WERI-Rb-1 (cell line): ENCODE data around the gene ANP32A.

Experiments
- DNase-seq: peaks from one replicate; pipeline ENCODE4 v3.0.0-alpha.2; 2020
- H3K27ac ChIP-seq: fragments of 250-450 bp; sonication (Bioruptor Pico); 2 replicates; pipeline ENCODE4 v1.5.1; 2020; ENCODE audit warnings: mild to moderate bottlenecking, moderate library complexity
- H3K27me3 ChIP-seq: fragments of 250-450 bp; sonication (Bioruptor Pico); 2 replicates; pipeline ENCODE4 v1.5.1; 2021; ENCODE audit warnings: mild to moderate bottlenecking, low read depth, moderate library complexity; ENCODE audit not compliant: insufficient read depth, severe bottlenecking
- H3K36me3 ChIP-seq: fragments of 250-450 bp; sonication (Bioruptor Pico); 2 replicates; pipeline ENCODE4 v1.5.1; 2020; ENCODE audit warnings: mild to moderate bottlenecking, moderate library complexity
- H3K4me3 ChIP-seq: 2 replicates; pipeline ENCODE4 v1.5.1; 2011; ENCODE audit warnings: low read depth, mild to moderate bottlenecking, control low read depth, low read length
- H3K9me3 ChIP-seq: fragments of 250-450 bp; sonication (Bioruptor Pico); 2 replicates; pipeline ENCODE4 v1.5.1; 2021; ENCODE audit warnings: mild to moderate bottlenecking, moderate library complexity; ENCODE audit not compliant: severe bottlenecking
- TF ChIP-seq, protein P1 (sequence below): IDR thresholded peaks from 2 replicates; pipeline ENCODE4 v1.5.1; 2011; ENCODE audit warnings: low read depth, mild to moderate bottlenecking, control low read depth, inconsistent platforms, low read length

ANP32A gene

DNA sequence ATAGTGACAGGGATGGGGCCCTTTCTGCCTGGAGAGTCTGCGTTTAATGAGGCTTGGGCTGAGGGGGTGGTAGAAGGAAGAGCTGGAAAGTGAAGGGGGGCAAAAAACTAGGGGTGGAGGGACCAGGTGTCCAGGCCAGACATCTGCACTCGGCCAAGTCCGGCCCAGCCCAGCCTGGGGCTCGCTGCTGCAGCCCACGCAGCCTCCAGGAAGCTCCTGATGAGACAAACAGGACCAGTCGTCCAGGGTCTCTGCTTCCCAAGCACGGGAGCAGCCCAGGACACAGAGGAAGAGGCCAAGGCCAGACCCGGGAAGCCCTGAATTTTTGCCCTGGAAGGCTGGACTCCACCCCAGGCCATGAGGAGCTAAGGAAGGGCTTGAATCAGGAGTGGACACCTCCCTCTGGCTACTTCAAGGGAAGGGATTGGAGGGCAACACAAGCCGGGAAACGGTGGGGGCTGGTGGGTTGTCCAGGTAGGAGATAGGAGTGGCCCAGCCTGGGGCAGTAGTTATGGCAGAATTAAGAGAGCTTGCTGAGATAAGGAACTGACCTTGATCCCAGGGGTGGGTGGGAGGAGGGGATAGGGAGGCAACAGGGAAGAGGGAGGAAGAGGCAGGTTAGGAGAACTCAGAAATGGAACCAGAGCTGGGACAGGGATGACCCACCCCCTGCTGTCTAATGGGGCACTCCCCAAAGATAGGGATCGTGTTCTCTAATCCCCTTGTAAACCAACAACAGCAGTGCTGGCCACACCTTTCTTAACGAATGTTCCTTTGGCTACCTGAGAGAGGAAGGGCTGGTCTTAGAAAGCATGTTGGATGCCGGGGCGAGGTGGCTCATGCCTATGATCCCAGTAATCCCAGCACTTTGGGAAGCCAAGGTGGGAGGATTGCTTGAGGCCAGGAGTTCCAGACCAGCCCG is 89.5 kb downstream of the ANP32A start:
- Histone ChIP-seq H3K36me3 (no peaks in the 10 kb centered on the region), H3K27ac (peak overlapping the region; percentile 55), H3K9me3 (no peaks in the 10 kb centered on the region), H3K27me3 (no peaks in the 10 kb centered on the region), H3K4me3 (no peak overlapping the region)
- peak; percentile 11 for DNase-seq
- TF ChIP-seq, protein P1, sequence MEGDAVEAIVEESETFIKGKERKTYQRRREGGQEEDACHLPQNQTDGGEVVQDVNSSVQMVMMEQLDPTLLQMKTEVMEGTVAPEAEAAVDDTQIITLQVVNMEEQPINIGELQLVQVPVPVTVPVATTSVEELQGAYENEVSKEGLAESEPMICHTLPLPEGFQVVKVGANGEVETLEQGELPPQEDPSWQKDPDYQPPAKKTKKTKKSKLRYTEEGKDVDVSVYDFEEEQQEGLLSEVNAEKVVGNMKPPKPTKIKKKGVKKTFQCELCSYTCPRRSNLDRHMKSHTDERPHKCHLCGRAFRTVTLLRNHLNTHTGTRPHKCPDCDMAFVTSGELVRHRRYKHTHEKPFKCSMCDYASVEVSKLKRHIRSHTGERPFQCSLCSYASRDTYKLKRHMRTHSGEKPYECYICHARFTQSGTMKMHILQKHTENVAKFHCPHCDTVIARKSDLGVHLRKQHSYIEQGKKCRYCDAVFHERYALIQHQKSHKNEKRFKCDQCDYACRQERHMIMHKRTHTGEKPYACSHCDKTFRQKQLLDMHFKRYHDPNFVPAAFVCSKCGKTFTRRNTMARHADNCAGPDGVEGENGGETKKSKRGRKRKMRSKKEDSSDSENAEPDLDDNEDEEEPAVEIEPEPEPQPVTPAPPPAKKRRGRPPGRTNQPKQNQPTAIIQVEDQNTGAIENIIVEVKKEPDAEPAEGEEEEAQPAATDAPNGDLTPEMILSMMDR = no peak

DNA sequence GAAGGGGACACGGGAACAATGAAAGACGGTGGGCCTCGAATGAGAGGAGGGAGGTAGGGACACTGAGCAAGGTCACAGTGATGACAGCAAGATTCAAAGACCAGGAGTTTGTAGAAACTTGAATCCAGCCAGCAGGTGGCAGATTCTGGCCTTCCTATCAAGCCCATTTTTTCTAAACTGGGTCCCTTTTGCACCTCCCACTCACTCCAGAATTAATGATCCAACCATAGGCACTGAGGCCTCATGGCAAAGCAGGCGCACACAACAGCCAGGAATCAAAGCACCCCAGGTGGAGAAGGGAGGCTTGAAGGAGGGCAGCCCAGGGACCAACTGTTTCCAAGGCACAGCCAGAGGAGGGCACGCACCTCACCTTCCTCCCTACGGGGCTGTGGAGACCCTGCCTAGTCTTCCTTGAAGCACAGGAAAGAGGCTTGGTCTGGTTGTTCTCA is 90.2 kb downstream of the ANP32A start:
- DNase-seq = peak; percentile 60
- Histone ChIP-seq H3K9me3 (no peaks in the 10 kb centered on the region), H3K4me3 (no peak overlapping the region), H3K27me3 (no peaks in the 10 kb centered on the region), H3K27ac (peak overlapping the region; percentile 55), H3K36me3 (no peaks in the 10 kb centered on the region)
- TF ChIP-seq, protein P1 = peak; percentile 68

DNA sequence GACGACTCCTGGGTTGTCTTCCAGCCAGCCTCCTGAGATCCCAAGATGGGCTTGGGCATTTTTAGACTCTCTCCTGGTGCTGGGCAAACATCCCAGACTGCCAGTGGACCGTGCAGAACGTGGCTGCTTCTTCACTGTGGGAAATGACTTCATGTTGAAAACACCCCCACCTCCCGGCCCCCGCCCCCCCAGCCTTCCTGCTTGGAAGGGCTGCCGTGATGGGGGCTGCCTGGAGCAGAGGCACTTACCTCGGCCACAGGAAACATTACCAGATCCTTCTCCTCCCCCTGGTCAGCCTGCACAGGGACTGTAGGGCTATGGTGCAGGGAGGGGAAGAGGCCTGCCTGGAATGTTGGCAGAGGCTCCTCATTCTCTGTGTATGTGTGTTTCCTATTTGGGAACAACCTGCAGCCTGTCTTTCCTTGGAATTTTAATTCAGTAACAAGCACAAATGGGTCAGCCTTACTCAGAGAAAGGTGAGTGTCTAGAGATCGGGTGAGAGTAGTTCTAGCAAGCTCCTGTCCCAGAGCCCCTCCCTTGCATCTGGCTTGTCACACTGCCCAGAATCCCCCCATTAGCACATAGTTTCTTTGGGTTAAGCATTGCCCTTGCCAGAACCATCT is 90.8 kb downstream of the ANP32A start:
- Histone ChIP-seq H3K4me3 (no peak overlapping the region), H3K27ac (no peak overlapping the region), H3K36me3 (no peaks in the 10 kb centered on the region), H3K27me3 (no peaks in the 10 kb centered on the region), H3K9me3 (no peaks in the 10 kb centered on the region)
- DNase-seq = no peak
- TF ChIP-seq, protein P1 = no peak
